Right atrium auricular region (tissue), 2 donors: Measurements from ENCODE around the gene OIT3. TPM values are rescaled to one million over a fixed set of nuclear protein-coding genes. Genes with fewer than 3 reads are reported as not detected.
"Not testable (repeated sequence)": the region's sequence is repeated elsewhere in the genome, so short reads cannot be mapped to it uniquely, and the experiment has no call there.

Experiments
- DNase-seq: peaks from one replicate; pipeline ENCODE4 v3.0.0-alpha.2; 2019; ENCODE audit warnings: low spot score
- H3K27ac ChIP-seq, 2 donors: fragments of 200-600 bp; sonication (generic); 1 replicate in 1 of 2; 2 replicates in 1 of 2; pipeline ENCODE4 v1.5.1; 2016 to 2019
- H3K27me3 ChIP-seq, 2 donors: fragments of 200-600 bp; sonication (generic); one replicate each; pipeline versions ENCODE4 v1.5.1 to v1.6.0; 2017 to 2019
- H3K36me3 ChIP-seq: fragments of 200-600 bp; sonication (generic); one replicate; pipeline ENCODE4 v1.5.1; 2016
- H3K4me1 ChIP-seq, 2 donors: fragments of 200-600 bp; sonication (generic); one replicate each; pipeline versions ENCODE4 v1.5.1 to v1.6.0; 2017 to 2019
- H3K4me3 ChIP-seq, 2 donors: fragments of 200-600 bp; sonication (generic); 1 replicate in 1 of 2; 2 replicates in 1 of 2; pipeline ENCODE4 v1.5.1; 2017 to 2019; ENCODE audit warnings: mild to moderate bottlenecking in 1 of 2, moderate library complexity in 1 of 2
- H3K9me3 ChIP-seq, 2 donors: fragments of 200-600 bp; sonication (generic); one replicate each; pipeline ENCODE4 v1.5.1; 2019
- total RNA-seq, 2 donors: library from RNA; depleted of rRNA; stranded (reverse); fragments of >200 nt; gene quantifications; one replicate each; pipeline ENCODE4 v1.1.0, GENCODE V29; 2016
- TF ChIP-seq, protein P1 (sequence below), 2 donors: fragments of 200-600 bp; sonication (generic); IDR thresholded peaks; one replicate each; pipeline ENCODE4 v1.5.1; 2019; ENCODE audit warnings: antibody characterized with exemption in 2 of 2

Gene OIT3
- total RNA-seq, 2 donors from 2014 or later, result 0.30 to 0.67 TPM

GRCh38 chr10:72918352-72918751, 24.8 kb downstream of the OIT3 start:
- Histone ChIP-seq H3K9me3 (peaks cover 0 to 11% of the 10 kb centered on the region in 2 donors), H3K4me3 (no peak overlapping the region), H3K27me3 (no peaks in the 10 kb centered on the region), H3K4me1 (no peaks in the 10 kb centered on the region), H3K27ac (no peak overlapping the region), H3K36me3 (no peaks in the 10 kb centered on the region)
- no peak for DNase-seq
- TF ChIP-seq, protein P1, sequence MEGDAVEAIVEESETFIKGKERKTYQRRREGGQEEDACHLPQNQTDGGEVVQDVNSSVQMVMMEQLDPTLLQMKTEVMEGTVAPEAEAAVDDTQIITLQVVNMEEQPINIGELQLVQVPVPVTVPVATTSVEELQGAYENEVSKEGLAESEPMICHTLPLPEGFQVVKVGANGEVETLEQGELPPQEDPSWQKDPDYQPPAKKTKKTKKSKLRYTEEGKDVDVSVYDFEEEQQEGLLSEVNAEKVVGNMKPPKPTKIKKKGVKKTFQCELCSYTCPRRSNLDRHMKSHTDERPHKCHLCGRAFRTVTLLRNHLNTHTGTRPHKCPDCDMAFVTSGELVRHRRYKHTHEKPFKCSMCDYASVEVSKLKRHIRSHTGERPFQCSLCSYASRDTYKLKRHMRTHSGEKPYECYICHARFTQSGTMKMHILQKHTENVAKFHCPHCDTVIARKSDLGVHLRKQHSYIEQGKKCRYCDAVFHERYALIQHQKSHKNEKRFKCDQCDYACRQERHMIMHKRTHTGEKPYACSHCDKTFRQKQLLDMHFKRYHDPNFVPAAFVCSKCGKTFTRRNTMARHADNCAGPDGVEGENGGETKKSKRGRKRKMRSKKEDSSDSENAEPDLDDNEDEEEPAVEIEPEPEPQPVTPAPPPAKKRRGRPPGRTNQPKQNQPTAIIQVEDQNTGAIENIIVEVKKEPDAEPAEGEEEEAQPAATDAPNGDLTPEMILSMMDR (IDR thresholded peaks at IDR 0.05), result no peak

GRCh38 chr10:72921147-72921683, 27.7 kb downstream of the OIT3 start:
- H3K27ac ChIP-seq, H3K4me3 ChIP-seq, H3K27me3 ChIP-seq, H3K36me3 ChIP-seq, DNase-seq, H3K4me1 ChIP-seq: not testable (repeated sequence)
- peaks cover 0 to 11% of the 10 kb centered on the region in 2 donors for H3K9me3 ChIP-seq

GRCh38 chr10:72924351-72924750, 30.8 kb downstream of the OIT3 start:
- Histone ChIP-seq H3K4me3 (no peak overlapping the region), H3K27ac (no peak overlapping the region), H3K4me1 (no peaks in the 10 kb centered on the region), H3K36me3 (no peaks in the 10 kb centered on the region), H3K9me3 (peaks cover 0 to 11% of the 10 kb centered on the region in 2 donors), H3K27me3 (no peaks in the 10 kb centered on the region)
- TF ChIP-seq, protein P1 (IDR thresholded peaks at IDR 0.05), result no peak
- no peak for DNase-seq

GRCh38 chr10:72925951-72926465, 32.5 kb downstream of the OIT3 start:
- no peaks in the 10 kb centered on the region for H3K36me3 ChIP-seq
- H3K4me3 ChIP-seq, result no peak overlapping the region
- peaks cover 0 to 3% of the 10 kb centered on the region in 2 donors for H3K9me3 ChIP-seq
- no peak overlapping the region for H3K27ac ChIP-seq
- TF ChIP-seq, protein P1 (IDR thresholded peaks at IDR 0.05), result no peak
- no peak for DNase-seq
- no peaks in the 10 kb centered on the region for H3K4me1 ChIP-seq
- H3K27me3 ChIP-seq, result no peaks in the 10 kb centered on the region

- Histone ChIP-seq H3K9me3 (no peaks in the 10 kb centered on the region), H3K27me3 (no peaks in the 10 kb centered on the region), H3K27ac (no peak overlapping the region), H3K36me3 (no peaks in the 10 kb centered on the region), H3K4me1 (no peaks in the 10 kb centered on the region), H3K4me3 (no peak overlapping the region)
- TF ChIP-seq, protein P1 (IDR thresholded peaks at IDR 0.05), result no peak
- DNase-seq, result no peak
Measured at GRCh38 chr10:72927485-72927884, 33.9 kb downstream of the OIT3 start.

- no peaks in the 10 kb centered on the region for H3K9me3 ChIP-seq
- no peaks in the 10 kb centered on the region for H3K4me1 ChIP-seq
- H3K27ac ChIP-seq, result no peak overlapping the region
- no peaks in the 10 kb centered on the region for H3K27me3 ChIP-seq
- H3K36me3 ChIP-seq, result no peaks in the 10 kb centered on the region
- DNase-seq, result no peak
- no peak overlapping the region for H3K4me3 ChIP-seq
- TF ChIP-seq, protein P1 (IDR thresholded peaks at IDR 0.05), result no peak
Measured at GRCh38 chr10:72928798-72929197, 35.3 kb downstream of the OIT3 start.
